ENCODE results near the gene PRKD2. TPM values are rescaled to one million over a fixed set of nuclear protein-coding genes. Genes with fewer than 3 reads are reported as not detected.
A peak's percentile ranks its signal among the peaks of the same experiment; 100 is the strongest.

The PRKD2 gene
- total and polyA plus RNA-seq, 10 donors: 63.4 to 132 (median 110) TPM

GRCh38 chr19:46753420-46754155 is 36.7 kb upstream of the PRKD2 start:
- peak; percentile 88 for DNase-seq
- Histone ChIP-seq H3K27ac (no peak overlapping the region), H3K27me3 (replicated peaks in 1 of 7) (no peaks in the 10 kb centered on the region), H3K4me3 (no peak overlapping the region), H3K4me1 (peaks cover 20 to 65% (median 41%) of the 10 kb centered on the region in 6 donors), H3K36me3 (peaks cover 0 to 69% (median 12%) of the 10 kb centered on the region in 6 donors), H3K9me3 (no peaks in the 10 kb centered on the region)
- TF ChIP-seq POLR2A (IDR thresholded peaks at IDR 0.05) (no peak), POLR2AphosphoS5 (IDR thresholded peaks at IDR 0.05) (peak in 1 of 3 donors; percentile 59)
- TF ChIP-seq, protein P1, sequence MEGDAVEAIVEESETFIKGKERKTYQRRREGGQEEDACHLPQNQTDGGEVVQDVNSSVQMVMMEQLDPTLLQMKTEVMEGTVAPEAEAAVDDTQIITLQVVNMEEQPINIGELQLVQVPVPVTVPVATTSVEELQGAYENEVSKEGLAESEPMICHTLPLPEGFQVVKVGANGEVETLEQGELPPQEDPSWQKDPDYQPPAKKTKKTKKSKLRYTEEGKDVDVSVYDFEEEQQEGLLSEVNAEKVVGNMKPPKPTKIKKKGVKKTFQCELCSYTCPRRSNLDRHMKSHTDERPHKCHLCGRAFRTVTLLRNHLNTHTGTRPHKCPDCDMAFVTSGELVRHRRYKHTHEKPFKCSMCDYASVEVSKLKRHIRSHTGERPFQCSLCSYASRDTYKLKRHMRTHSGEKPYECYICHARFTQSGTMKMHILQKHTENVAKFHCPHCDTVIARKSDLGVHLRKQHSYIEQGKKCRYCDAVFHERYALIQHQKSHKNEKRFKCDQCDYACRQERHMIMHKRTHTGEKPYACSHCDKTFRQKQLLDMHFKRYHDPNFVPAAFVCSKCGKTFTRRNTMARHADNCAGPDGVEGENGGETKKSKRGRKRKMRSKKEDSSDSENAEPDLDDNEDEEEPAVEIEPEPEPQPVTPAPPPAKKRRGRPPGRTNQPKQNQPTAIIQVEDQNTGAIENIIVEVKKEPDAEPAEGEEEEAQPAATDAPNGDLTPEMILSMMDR (IDR thresholded peaks at IDR 0.05 in 8 of 11, conservative IDR thresholded peaks at IDR 0.05 in 3 of 11): peak; percentile 25 to 77 (median 58)
- 17 to 32% (median 24%) methylated on average over 4 of the region's 4 CpGs for WGBS, 5 donors
- intact Hi-C loops (cut with DNase I; ENCODE audit: low total_unique reads): no loop called here

DNA sequence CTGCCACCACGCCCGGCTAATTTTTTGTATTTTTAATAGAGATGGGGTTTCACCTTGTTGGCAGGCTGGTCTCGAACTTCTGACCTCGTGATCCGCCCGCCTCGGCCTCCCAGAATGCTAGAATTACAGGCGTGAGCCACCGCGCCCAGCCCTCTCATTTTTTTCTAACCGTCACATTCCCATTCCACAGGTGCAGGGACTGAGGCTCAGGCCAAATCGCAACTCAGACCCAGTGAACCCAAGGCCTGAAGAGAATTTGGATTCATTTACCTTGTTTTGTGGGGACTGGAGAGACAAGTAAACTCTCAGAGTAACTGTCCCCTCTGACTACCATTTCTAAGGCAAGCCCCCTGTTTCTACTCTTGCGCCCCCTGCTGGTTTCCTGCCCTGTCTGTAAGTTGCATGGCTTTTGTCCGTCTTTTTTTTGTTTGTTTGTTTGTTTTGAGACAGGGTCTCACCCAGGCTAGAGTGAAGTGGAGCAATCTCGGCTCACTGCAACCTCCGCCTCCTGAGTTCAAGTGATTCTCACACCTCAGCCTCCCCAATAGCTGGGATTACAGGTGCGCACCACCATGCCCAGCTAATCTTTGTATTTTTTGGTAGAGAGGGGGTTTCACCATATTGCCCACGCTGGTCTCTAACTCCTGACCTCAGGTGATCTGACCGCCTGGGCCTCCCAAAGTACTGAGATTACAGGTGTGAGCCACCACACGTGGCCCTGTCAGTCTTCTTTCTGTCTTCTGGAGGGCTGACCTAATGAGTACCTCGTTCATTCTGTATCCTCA is 31.6 kb upstream of the PRKD2 start:
- Histone ChIP-seq H3K9me3 (no peaks in the 10 kb centered on the region), H3K4me1 (peaks cover 25 to 62% (median 39%) of the 10 kb centered on the region in 6 donors), H3K27me3 (replicated peaks in 1 of 7) (no peaks in the 10 kb centered on the region), H3K36me3 (peaks cover 0 to 42% (median 2%) of the 10 kb centered on the region in 6 donors), H3K4me3 (no peak overlapping the region), H3K27ac (no peak overlapping the region)
- intact Hi-C loops (cut with DNase I; ENCODE audit: low total_unique reads): no loop called here
- peak; percentile 89 for DNase-seq
- TF ChIP-seq POLR2AphosphoS5 (IDR thresholded peaks at IDR 0.05) (no peak), POLR2A (IDR thresholded peaks at IDR 0.05) (no peak)
- TF ChIP-seq, protein P1 (IDR thresholded peaks at IDR 0.05 in 8 of 11, conservative IDR thresholded peaks at IDR 0.05 in 3 of 11): peak; percentile 56 to 86 (median 77)
- WGBS, 5 donors: 83 to 89% (median 86%) methylated on average over 21 of the region's 21 CpGs

DNA sequence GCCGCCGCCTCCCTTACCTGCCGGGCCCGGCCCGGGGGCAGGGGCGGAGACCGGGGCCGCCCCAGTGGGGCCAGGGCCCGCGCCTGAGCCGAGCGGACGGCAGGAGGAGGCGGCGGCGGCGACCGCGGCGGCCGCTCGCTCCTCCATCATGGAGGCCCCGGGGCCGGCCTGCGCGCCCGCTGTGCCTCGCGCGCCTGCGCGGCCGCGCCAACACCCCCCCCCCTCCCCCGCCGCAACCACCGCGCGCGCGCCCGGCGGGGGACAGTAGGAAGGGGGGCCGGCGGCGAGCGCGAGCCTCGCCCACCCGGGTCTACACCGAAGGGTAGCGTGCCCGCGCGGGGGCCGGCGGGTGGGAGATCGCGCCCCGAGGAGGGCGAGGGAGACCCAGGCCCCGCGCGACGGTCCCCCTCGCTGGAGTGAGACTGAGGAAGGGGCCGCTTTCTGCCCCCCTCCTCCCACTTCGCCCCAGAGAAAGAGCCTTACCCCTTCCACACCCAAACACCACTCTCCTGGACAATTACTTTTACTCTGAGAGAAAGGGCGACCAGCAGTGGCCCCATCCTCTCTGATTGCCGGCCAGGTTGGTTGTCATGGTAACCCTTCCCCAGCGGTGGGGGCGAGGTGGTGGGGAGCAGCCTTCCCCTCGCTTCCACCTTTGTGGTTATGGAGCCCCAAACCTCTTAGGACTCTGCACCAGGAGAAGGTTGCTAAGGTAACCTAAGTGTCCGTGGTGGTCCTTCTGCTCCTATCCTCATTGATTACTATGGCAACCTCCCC is 29.6 kb upstream of the PRKD2 start, which contains the start of gene STRN4:
STRN4 (minus strand) TSS at position 170 of the 777 bp plus-strand sequence; CDS start at position 150, 20 bp downstream.
- peaks cover 34 to 80% (median 58%) of the 10 kb centered on the region in 6 donors for H3K4me1 ChIP-seq
- peaks cover 0 to 40% (median 2%) of the 10 kb centered on the region in 6 donors for H3K36me3 ChIP-seq
- H3K27me3 ChIP-seq (replicated peaks in 1 of 7): no peaks in the 10 kb centered on the region
- TF ChIP-seq POLR2A (IDR thresholded peaks at IDR 0.05) (peak in 1 of 3 donors; percentile 52), POLR2AphosphoS5 (IDR thresholded peaks at IDR 0.05) (peak in 2 of 3 donors; percentile 32 to 54)
- TF ChIP-seq, protein P1 (IDR thresholded peaks at IDR 0.05 in 8 of 11, conservative IDR thresholded peaks at IDR 0.05 in 3 of 11): no peak
- H3K27ac ChIP-seq: peak within 1 kb of the TSS; percentile 82 to 97 (median 92)
- DNase-seq: peak; percentile 90
- 1 to 3% (median 2%) methylated on average over 12 to 74 of the region's 74 CpGs for WGBS, 5 donors
- H3K9me3 ChIP-seq: no peaks in the 10 kb centered on the region
- intact Hi-C loops (cut with DNase I; ENCODE audit: low total_unique reads): no loop called here
- H3K4me3 ChIP-seq: peak within 1 kb of the TSS; percentile 82 to 99 (median 90)

Measured in spleen (tissue), 11 donors.